Measurements from ENCODE around the gene RPTOR. TPM values are rescaled to one million over a fixed set of nuclear protein-coding genes. Genes with fewer than 3 reads are reported as not detected.

The RPTOR gene
- total and polyA plus RNA-seq, 12 donors, result 7.9 to 30.3 (median 25.6) TPM

DNA sequence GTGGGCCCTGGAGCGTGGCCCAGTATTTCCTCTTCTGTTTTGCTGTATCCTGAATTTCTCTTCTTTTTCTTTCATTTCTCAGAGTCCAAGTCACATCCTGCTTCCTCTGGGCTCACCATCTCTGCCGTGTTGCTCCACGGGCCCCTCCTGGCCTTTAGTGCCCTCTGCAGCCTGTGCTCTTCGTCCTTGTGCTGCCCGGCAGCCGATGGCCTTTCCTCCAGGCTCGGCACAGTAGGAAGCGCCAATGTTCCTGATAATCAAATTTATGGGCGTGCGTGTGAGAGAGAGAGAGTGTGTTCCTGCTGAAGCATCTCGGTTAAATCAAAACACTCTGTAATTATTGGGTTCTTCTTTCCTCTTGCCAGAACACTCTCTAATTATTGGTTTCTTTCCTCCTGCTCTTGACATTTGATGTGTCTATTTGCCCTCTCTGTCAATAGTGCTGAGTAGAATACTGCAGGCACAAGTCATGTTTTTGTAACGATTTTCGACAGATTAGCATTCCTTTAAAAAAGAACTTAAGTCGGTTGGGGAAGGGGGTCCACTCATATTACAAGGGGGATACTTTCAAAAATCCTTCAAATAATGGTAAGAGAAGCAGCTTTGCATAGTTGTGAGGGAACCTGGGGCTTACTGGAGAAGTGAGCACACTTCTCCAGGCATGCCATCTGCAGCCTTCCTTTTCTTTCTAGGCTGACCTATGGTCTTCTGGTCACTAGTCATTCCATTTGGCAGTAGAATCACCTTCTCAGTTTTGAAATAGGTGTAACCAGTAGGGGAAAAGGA lies 126.6 kb downstream of the RPTOR start:
- peaks cover 0 to 4% (median 0%) of the 10 kb centered on the region in 11 donors for H3K9me3 ChIP-seq
- peaks cover 0 to 9% (median 0%) of the 10 kb centered on the region in 9 donors for H3K36me3 ChIP-seq
- H3K27me3 ChIP-seq, result no peaks in the 10 kb centered on the region
- no peak overlapping the region for H3K27ac ChIP-seq
- DNase-seq, result no peak
- TF ChIP-seq, protein P1, sequence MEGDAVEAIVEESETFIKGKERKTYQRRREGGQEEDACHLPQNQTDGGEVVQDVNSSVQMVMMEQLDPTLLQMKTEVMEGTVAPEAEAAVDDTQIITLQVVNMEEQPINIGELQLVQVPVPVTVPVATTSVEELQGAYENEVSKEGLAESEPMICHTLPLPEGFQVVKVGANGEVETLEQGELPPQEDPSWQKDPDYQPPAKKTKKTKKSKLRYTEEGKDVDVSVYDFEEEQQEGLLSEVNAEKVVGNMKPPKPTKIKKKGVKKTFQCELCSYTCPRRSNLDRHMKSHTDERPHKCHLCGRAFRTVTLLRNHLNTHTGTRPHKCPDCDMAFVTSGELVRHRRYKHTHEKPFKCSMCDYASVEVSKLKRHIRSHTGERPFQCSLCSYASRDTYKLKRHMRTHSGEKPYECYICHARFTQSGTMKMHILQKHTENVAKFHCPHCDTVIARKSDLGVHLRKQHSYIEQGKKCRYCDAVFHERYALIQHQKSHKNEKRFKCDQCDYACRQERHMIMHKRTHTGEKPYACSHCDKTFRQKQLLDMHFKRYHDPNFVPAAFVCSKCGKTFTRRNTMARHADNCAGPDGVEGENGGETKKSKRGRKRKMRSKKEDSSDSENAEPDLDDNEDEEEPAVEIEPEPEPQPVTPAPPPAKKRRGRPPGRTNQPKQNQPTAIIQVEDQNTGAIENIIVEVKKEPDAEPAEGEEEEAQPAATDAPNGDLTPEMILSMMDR (IDR thresholded peaks at IDR 0.05), result no peak
- WGBS, 2 donors, result 82 to 84% methylated on average over 14 of the region's 14 CpGs
- ATAC-seq, result no peak
- intact Hi-C loops (cut with DNase I), result no loop called here
- no peak overlapping the region for H3K4me3 ChIP-seq
- peaks cover 0 to 14% (median 0%) of the 10 kb centered on the region in 9 donors for H3K4me1 ChIP-seq

DNA sequence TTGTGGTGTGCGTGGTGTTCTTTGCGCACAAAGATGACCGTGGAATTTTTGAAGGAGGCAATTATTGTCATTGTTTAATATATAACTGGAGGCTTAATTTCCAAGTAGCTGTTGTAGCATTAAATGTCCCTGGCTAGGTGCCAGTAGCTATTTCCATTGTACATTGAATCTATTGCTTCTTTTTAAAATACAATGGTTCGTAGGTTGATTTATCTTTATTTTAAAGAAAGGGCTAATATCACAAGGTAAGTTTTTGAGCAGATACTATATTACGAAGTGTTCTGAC lies 127.1 kb downstream of the RPTOR start:
- Histone ChIP-seq H3K27me3 (no peaks in the 10 kb centered on the region), H3K9me3 (peaks cover 0 to 4% (median 0%) of the 10 kb centered on the region in 11 donors), H3K4me1 (peaks cover 0 to 14% (median 0%) of the 10 kb centered on the region in 9 donors), H3K27ac (no peak overlapping the region), H3K36me3 (peaks cover 0 to 9% (median 0%) of the 10 kb centered on the region in 9 donors), H3K4me3 (no peak overlapping the region)
- WGBS, 2 donors, result 86 to 88% methylated on average over 5 of the region's 5 CpGs
- ATAC-seq (no peak), DNase-seq (no peak)
- intact Hi-C loops (cut with DNase I), result no loop called here
- TF ChIP-seq, protein P1 (IDR thresholded peaks at IDR 0.05), result no peak

DNA sequence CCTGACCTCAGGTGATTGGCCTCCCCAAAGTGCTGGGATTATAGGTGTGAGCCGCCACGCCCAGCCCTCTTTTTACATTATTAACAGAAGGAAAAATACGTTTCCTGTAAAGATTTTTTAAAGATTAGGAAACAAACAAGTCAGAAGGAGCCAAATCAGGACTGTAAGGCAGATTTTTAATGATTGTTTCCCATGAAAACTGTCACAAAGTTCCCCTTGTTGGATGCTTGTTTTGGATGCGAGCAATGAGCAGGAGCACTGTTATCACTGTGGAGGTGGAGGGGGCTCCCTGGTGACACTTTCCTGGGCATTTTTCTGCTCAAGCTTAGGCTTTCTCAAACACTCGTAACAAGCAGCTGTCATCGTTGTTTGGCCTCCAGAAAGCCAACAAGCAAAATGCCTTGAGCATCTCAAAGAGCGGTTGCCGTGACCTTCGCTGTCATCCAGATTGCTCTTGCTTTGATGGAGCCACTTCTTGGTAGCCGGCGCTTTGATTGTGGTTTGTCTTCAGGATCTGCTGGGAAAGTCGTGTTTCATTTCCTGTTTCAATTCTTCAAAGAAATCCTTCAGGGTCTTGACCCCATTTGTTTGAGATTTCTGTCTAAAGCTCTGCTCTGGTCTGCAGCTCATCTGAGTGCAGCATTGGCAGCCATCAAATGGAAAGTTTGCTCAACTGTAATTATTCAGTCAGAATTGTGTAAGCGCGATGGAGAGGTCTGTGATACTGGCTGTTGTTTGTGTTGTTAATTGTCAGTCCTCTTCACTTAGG lies 128.7 kb downstream of the RPTOR start:
- 74 to 78% methylated on average over 14 of the region's 14 CpGs for WGBS, 2 donors
- ATAC-seq, result no peak
- intact Hi-C loops (cut with DNase I), result no loop called here

DNA sequence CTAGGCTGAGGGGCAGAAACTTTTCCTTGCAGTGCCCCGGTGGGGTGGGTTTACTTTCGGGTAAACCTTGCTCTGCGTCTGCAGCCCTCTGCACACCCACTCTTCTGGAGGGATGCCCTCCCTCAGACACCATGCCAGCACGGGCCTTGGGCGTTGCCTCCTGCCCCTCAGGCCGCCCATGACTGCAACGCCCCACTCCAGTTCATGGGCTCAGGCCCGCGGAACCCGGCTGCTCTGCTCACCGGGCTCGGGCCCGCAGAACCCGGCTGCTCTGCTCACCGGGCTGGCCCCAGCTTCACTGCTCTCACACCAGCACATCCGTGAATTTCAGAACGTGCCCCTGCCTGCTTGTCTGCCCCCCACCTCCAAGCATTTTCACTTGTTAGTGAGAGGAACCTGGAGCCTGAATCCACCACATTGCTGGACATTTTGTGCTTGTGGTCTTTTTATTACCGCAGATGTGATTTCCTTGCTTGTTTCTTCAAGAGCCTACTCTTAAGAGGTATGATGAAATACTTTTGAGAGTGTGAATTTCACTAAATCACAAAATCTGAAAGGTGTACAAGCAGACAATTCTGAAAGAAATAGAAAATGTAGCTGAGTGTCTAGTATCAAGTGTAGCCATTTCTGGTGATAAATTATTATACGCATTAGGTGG lies 130.9 kb downstream of the RPTOR start:
- intact Hi-C loops (cut with DNase I), result no loop called here
- TF ChIP-seq, protein P1 (IDR thresholded peaks at IDR 0.05), result no peak
- peaks cover 0 to 9% (median 0%) of the 10 kb centered on the region in 9 donors for H3K36me3 ChIP-seq
- no peak overlapping the region for H3K27ac ChIP-seq
- ATAC-seq (no peak), DNase-seq (no peak)
- H3K4me3 ChIP-seq, result no peak overlapping the region
- peaks cover 0 to 4% (median 0%) of the 10 kb centered on the region in 11 donors for H3K9me3 ChIP-seq
- no peaks in the 10 kb centered on the region for H3K27me3 ChIP-seq
- peaks cover 0 to 26% (median 0%) of the 10 kb centered on the region in 9 donors for H3K4me1 ChIP-seq
- 94 to 96% methylated on average over 19 of the region's 19 CpGs for WGBS, 2 donors

More for the DNA sequence above, 128.7 kb downstream of the RPTOR start:
- H3K4me1 ChIP-seq, result peaks cover 0 to 12% (median 0%) of the 10 kb centered on the region in 9 donors
- H3K27me3 ChIP-seq, result no peaks in the 10 kb centered on the region
- no peak for DNase-seq
- peaks cover 0 to 4% (median 0%) of the 10 kb centered on the region in 11 donors for H3K9me3 ChIP-seq
- no peak overlapping the region for H3K27ac ChIP-seq
- H3K36me3 ChIP-seq, result peaks cover 0 to 9% (median 0%) of the 10 kb centered on the region in 9 donors
- TF ChIP-seq, protein P1 (IDR thresholded peaks at IDR 0.05), result no peak
- H3K4me3 ChIP-seq, result no peak overlapping the region
